Fibroblast of the aortic adventitia (primary cell): ENCODE data around the gene GRIN3B. TPM values are rescaled to one million over a fixed set of nuclear protein-coding genes. Genes with fewer than 3 reads are reported as not detected.
A peak's percentile ranks its signal among the peaks of the same experiment; 100 is the strongest.

ENCODE experiments used
- DNase-seq: peaks from one replicate; pipeline ENCODE4 v3.0.0-alpha.2; 2010; ENCODE audit warnings: low read depth
- H3K4me3 ChIP-seq: 2 replicates; pipeline ENCODE4 v1.5.1; 2011; ENCODE audit warnings: low read depth, mild to moderate bottlenecking, control low read depth, low read length, moderate library complexity
- CTCF ChIP-seq: IDR thresholded peaks from 2 replicates; pipeline ENCODE4 v1.5.1; 2011; ENCODE audit warnings: mild to moderate bottlenecking, low read length, control low read depth, inconsistent platforms; ENCODE audit not compliant: insufficient read depth
- total RNA-seq: library from RNA; depleted of rRNA; stranded (reverse); fragments of >200 nt; gene quantifications from 2 replicates; pipeline ENCODE4 v1.2.3, GENCODE V29; 2012; ENCODE audit warnings: low replicate concordance

GRIN3B gene
- total RNA-seq, 1 donor, result 0.45 TPM

- no peak for DNase-seq
- H3K4me3 ChIP-seq, result no peak overlapping the region
- no peak for TF ChIP-seq CTCF
Measured at GRCh38 chr19:1032264-1032867, 32.1 kb downstream of the GRIN3B start.

- no peak overlapping the region for H3K4me3 ChIP-seq
- no peak for TF ChIP-seq CTCF
- no peak for DNase-seq
Measured at GRCh38 chr19:1035998-1036621, 35.9 kb downstream of the GRIN3B start.

- no peak overlapping the region for H3K4me3 ChIP-seq
- no peak for TF ChIP-seq CTCF
- no peak for DNase-seq
Measured at GRCh38 chr19:1037621-1038064, 37.4 kb downstream of the GRIN3B start.

- no peak for DNase-seq
- H3K4me3 ChIP-seq, result no peak overlapping the region
- TF ChIP-seq CTCF, result no peak
Measured at GRCh38 chr19:1038978-1039645, 38.9 kb downstream of the GRIN3B start.

GRCh38 chr19:1039646-1040475 is 39.6 kb downstream of the GRIN3B start, which contains the start of gene ABCA7:
ABCA7 (plus strand) TSS chr19:1040107; CDS start chr19:1041362, 1,255 bp downstream.
- H3K4me3 ChIP-seq, result peak within 1 kb of the TSS; percentile 77
- TF ChIP-seq CTCF, result no peak
- peak; percentile 97 for DNase-seq

- peak; percentile 93 for DNase-seq
- TF ChIP-seq CTCF, result peak; percentile 1
- H3K4me3 ChIP-seq, result peak overlapping the region; percentile 77
Measured at GRCh38 chr19:1040476-1041271, 40.5 kb downstream of the GRIN3B start.
